ENCODE results near the gene FMO1. TPM values are rescaled to one million over a fixed set of nuclear protein-coding genes. Genes with fewer than 3 reads are reported as not detected.

The FMO1 gene
- total and polyA plus RNA-seq, 2 donors (not counting 1 experiment from before 2014, with no cell fraction given) = 0.22 TPM; not detected in 1

GRCh38 chr1:171206978-171207355, 41.3 kb upstream of the FMO1 start:
- no peaks in the 10 kb centered on the region for H3K9me3 ChIP-seq (ENCODE audit: control insufficient read depth, insufficient read depth, low read depth, low read length)
- H3K9ac ChIP-seq (ENCODE audit: insufficient read depth, low read length) = no peak overlapping the region
- no peaks in the 10 kb centered on the region for H3K4me1 ChIP-seq (ENCODE audit: control insufficient read depth, extremely low read depth, insufficient read depth, low read length)
- H3K79me2 ChIP-seq (ENCODE audit: control insufficient read depth, insufficient read depth, low read length) = no peaks in the 10 kb centered on the region
- H3K27ac ChIP-seq (ENCODE audit: insufficient read depth, low read length) = no peak overlapping the region
- H3K36me3 ChIP-seq (ENCODE audit: control insufficient read depth, insufficient read depth, low read length) = no peaks in the 10 kb centered on the region
- no peak overlapping the region for H2AFZ ChIP-seq (ENCODE audit: low read length)
- H3K4me3 ChIP-seq (replicated peaks in 1 of 4; ENCODE audit: control extremely low read depth in 1 of 4, insufficient read depth in 1 of 4, low read depth in 3 of 4, low read length in 4 of 4) = no peak overlapping the region
- H3K27me3 ChIP-seq (ENCODE audit: control insufficient read depth, insufficient read depth, low read length) = no peaks in the 10 kb centered on the region
- no peaks in the 10 kb centered on the region for H4K20me1 ChIP-seq (ENCODE audit: control insufficient read depth, extremely low read depth, insufficient read depth, low read length)
- TF ChIP-seq EZH2 (IDR thresholded peaks at IDR 0.05; ENCODE audit: low read length, missing control alignments) (no peak), CTCF (conservative IDR thresholded peaks at IDR 0.05 in 1 of 2, IDR thresholded peaks at IDR 0.05 in 1 of 2; ENCODE audit: low read depth in 1 of 2, low read length in 2 of 2) (no peak)
- DNase-seq (ENCODE audit: low read depth in 2 of 2) = no peak
- H3K4me2 ChIP-seq (ENCODE audit: extremely low read depth, insufficient read depth, low read length) = no peak overlapping the region

- no peak overlapping the region for H3K9ac ChIP-seq (ENCODE audit: insufficient read depth, low read length)
- H3K9me3 ChIP-seq (ENCODE audit: control insufficient read depth, insufficient read depth, low read depth, low read length) = no peaks in the 10 kb centered on the region
- no peak overlapping the region for H3K4me2 ChIP-seq (ENCODE audit: extremely low read depth, insufficient read depth, low read length)
- H3K4me3 ChIP-seq (replicated peaks in 1 of 4; ENCODE audit: control extremely low read depth in 1 of 4, insufficient read depth in 1 of 4, low read depth in 3 of 4, low read length in 4 of 4) = no peak overlapping the region
- no peaks in the 10 kb centered on the region for H3K4me1 ChIP-seq (ENCODE audit: control insufficient read depth, extremely low read depth, insufficient read depth, low read length)
- no peaks in the 10 kb centered on the region for H4K20me1 ChIP-seq (ENCODE audit: control insufficient read depth, extremely low read depth, insufficient read depth, low read length)
- no peaks in the 10 kb centered on the region for H3K36me3 ChIP-seq (ENCODE audit: control insufficient read depth, insufficient read depth, low read length)
- no peak overlapping the region for H2AFZ ChIP-seq (ENCODE audit: low read length)
- H3K79me2 ChIP-seq (ENCODE audit: control insufficient read depth, insufficient read depth, low read length) = no peaks in the 10 kb centered on the region
- no peak for DNase-seq (ENCODE audit: low read depth in 2 of 2)
- TF ChIP-seq EZH2 (IDR thresholded peaks at IDR 0.05; ENCODE audit: low read length, missing control alignments) = no peak
- no peak for TF ChIP-seq CTCF (conservative IDR thresholded peaks at IDR 0.05 in 1 of 2, IDR thresholded peaks at IDR 0.05 in 1 of 2; ENCODE audit: low read depth in 1 of 2, low read length in 2 of 2)
- no peak overlapping the region for H3K27ac ChIP-seq (ENCODE audit: insufficient read depth, low read length)
- no peaks in the 10 kb centered on the region for H3K27me3 ChIP-seq (ENCODE audit: control insufficient read depth, insufficient read depth, low read length)
Measured at GRCh38 chr1:171207377-171207776, 40.9 kb upstream of the FMO1 start.

- Histone ChIP-seq H2AFZ (ENCODE audit: low read length) (no peak overlapping the region), H3K9me3 (ENCODE audit: control insufficient read depth, insufficient read depth, low read depth, low read length) (no peaks in the 10 kb centered on the region), H3K36me3 (ENCODE audit: control insufficient read depth, insufficient read depth, low read length) (no peaks in the 10 kb centered on the region), H3K9ac (ENCODE audit: insufficient read depth, low read length) (no peak overlapping the region), H3K4me3 (replicated peaks in 1 of 4; ENCODE audit: control extremely low read depth in 1 of 4, insufficient read depth in 1 of 4, low read depth in 3 of 4, low read length in 4 of 4) (no peak overlapping the region), H4K20me1 (ENCODE audit: control insufficient read depth, extremely low read depth, insufficient read depth, low read length) (no peaks in the 10 kb centered on the region), H3K27ac (ENCODE audit: insufficient read depth, low read length) (no peak overlapping the region), H3K4me2 (ENCODE audit: extremely low read depth, insufficient read depth, low read length) (no peak overlapping the region), H3K27me3 (ENCODE audit: control insufficient read depth, insufficient read depth, low read length) (no peaks in the 10 kb centered on the region), H3K4me1 (ENCODE audit: control insufficient read depth, extremely low read depth, insufficient read depth, low read length) (no peaks in the 10 kb centered on the region), H3K79me2 (ENCODE audit: control insufficient read depth, insufficient read depth, low read length) (no peaks in the 10 kb centered on the region)
- peak in 1 of 2 donors; percentile 59 for DNase-seq (ENCODE audit: low read depth in 2 of 2)
- no peak for TF ChIP-seq EZH2 (IDR thresholded peaks at IDR 0.05; ENCODE audit: low read length, missing control alignments)
- TF ChIP-seq CTCF (conservative IDR thresholded peaks at IDR 0.05 in 1 of 2, IDR thresholded peaks at IDR 0.05 in 1 of 2; ENCODE audit: low read depth in 1 of 2, low read length in 2 of 2) = no peak
Measured at GRCh38 chr1:171210355-171210754, 37.9 kb upstream of the FMO1 start.

All from fibroblast of lung (primary cell).